ENCODE data around the gene MUS81. TPM values are rescaled to one million over a fixed set of nuclear protein-coding genes. Genes with fewer than 3 reads are reported as not detected.

MUS81 gene
- total and polyA plus RNA-seq, 2 of the 13 experiments (the other 11 are each of a cell fraction or from before 2014, with no cell fraction given): 25.6 to 30.2 TPM

DNA sequence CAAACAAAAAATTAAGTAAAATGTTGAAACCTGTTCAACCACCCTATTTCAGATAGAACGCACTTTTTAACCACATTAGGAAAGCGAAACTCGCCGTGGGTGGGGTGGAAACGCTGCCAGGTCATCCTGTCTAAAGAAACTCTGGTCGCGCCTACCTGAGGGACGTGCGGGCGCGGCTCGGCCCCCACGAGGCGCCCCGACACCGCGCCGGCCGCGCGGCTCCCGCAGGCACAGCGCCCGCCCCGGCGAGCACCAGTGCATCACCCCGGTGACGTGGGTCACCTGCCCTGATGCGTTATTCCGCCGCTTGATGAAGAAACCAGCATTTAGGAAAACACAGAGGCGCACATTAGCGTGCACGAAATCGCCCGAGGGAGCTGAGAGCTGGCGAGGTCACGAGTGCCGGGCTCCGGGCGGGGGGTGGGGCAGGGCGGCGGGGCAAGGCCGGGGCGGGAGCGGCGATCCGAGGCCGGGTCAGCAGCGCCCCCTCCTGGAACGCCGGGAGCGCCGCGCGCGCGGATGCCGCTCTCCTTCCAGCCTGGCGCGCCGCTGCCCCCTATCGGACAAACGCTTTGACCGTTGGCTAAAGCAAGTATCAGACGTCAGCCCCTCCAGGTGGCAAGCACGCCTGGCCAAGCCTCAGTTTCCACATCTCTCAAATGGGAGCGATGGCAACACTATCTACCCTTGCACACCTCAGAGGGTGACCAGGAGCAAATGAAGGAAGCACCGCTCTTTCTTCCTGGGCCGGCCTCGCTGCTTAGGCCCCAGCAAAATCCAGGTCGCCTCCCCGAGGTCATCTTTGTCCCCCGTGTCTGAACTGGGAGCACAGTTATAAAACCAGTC, 42.2 kb upstream of the MUS81 start (continued):
- TF ChIP-seq, protein P1, sequence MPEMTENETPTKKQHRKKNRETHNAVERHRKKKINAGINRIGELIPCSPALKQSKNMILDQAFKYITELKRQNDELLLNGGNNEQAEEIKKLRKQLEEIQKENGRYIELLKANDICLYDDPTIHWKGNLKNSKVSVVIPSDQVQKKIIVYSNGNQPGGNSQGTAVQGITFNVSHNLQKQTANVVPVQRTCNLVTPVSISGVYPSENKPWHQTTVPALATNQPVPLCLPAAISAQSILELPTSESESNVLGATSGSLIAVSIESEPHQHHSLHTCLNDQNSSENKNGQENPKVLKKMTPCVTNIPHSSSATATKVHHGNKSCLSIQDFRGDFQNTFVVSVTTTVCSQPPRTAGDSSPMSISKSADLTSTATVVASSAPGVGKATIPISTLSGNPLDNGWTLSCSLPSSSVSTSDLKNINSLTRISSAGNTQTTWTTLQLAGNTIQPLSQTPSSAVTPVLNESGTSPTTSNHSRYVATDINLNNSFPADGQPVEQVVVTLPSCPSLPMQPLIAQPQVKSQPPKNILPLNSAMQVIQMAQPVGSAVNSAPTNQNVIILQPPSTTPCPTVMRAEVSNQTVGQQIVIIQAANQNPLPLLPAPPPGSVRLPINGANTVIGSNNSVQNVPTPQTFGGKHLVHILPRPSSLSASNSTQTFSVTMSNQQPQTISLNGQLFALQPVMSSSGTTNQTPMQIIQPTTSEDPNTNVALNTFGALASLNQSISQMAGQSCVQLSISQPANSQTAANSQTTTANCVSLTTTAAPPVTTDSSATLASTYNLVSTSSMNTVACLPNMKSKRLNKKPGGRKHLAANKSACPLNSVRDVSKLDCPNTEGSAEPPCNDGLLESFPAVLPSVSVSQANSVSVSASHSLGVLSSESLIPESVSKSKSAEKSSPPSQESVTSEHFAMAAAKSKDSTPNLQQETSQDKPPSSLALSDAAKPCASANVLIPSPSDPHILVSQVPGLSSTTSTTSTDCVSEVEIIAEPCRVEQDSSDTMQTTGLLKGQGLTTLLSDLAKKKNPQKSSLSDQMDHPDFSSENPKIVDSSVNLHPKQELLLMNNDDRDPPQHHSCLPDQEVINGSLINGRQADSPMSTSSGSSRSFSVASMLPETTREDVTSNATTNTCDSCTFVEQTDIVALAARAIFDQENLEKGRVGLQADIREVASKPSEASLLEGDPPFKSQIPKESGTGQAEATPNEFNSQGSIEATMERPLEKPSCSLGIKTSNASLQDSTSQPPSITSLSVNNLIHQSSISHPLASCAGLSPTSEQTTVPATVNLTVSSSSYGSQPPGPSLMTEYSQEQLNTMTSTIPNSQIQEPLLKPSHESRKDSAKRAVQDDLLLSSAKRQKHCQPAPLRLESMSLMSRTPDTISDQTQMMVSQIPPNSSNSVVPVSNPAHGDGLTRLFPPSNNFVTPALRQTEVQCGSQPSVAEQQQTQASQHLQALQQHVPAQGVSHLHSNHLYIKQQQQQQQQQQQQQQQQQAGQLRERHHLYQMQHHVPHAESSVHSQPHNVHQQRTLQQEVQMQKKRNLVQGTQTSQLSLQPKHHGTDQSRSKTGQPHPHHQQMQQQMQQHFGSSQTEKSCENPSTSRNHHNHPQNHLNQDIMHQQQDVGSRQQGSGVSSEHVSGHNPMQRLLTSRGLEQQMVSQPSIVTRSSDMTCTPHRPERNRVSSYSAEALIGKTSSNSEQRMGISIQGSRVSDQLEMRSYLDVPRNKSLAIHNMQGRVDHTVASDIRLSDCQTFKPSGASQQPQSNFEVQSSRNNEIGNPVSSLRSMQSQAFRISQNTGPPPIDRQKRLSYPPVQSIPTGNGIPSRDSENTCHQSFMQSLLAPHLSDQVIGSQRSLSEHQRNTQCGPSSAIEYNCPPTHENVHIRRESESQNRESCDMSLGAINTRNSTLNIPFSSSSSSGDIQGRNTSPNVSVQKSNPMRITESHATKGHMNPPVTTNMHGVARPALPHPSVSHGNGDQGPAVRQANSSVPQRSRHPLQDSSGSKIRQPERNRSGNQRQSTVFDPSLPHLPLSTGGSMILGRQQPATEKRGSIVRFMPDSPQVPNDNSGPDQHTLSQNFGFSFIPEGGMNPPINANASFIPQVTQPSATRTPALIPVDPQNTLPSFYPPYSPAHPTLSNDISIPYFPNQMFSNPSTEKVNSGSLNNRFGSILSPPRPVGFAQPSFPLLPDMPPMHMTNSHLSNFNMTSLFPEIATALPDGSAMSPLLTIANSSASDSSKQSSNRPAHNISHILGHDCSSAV (CRISPR knock-in tag; IDR thresholded peaks at IDR 0.05; ENCODE audit: borderline replicate concordance): no peak
- TF ChIP-seq NFIB (CRISPR knock-in tag; IDR thresholded peaks at IDR 0.05; ENCODE audit: borderline replicate concordance) (no peak), LCORL (IDR thresholded peaks at IDR 0.05) (no peak), LCORL (CRISPR knock-in tag; IDR thresholded peaks at IDR 0.05) (peak; percentile 67; the same call in 1 of the 2 replicates), HMGA1 (CRISPR knock-in tag; conservative IDR thresholded peaks at IDR 0.05) (no peak), ARHGAP35 (CRISPR knock-in tag; IDR thresholded peaks at IDR 0.05; ENCODE audit: borderline replicate concordance) (no peak), ZNF530 (CRISPR knock-in tag; IDR thresholded peaks at IDR 0.05; ENCODE audit: low read depth) (no peak), FOXC1 (CRISPR knock-in tag; IDR thresholded peaks at IDR 0.05; ENCODE audit: borderline replicate concordance) (no peak), ZNF891 (CRISPR knock-in tag; IDR thresholded peaks at IDR 0.05) (no peak), GZF1 (CRISPR knock-in tag; IDR thresholded peaks at IDR 0.05) (no peak), MZF1 (CRISPR knock-in tag; IDR thresholded peaks at IDR 0.05; ENCODE audit: borderline replicate concordance) (no peak), AGO1 (IDR thresholded peaks at IDR 0.05; ENCODE audit: low read depth, low read length, poor library complexity, severe bottlenecking) (no peak), RAD51 (IDR thresholded peaks at IDR 0.05; ENCODE audit: borderline replicate concordance) (no peak)
- TF ChIP-seq, protein P2, sequence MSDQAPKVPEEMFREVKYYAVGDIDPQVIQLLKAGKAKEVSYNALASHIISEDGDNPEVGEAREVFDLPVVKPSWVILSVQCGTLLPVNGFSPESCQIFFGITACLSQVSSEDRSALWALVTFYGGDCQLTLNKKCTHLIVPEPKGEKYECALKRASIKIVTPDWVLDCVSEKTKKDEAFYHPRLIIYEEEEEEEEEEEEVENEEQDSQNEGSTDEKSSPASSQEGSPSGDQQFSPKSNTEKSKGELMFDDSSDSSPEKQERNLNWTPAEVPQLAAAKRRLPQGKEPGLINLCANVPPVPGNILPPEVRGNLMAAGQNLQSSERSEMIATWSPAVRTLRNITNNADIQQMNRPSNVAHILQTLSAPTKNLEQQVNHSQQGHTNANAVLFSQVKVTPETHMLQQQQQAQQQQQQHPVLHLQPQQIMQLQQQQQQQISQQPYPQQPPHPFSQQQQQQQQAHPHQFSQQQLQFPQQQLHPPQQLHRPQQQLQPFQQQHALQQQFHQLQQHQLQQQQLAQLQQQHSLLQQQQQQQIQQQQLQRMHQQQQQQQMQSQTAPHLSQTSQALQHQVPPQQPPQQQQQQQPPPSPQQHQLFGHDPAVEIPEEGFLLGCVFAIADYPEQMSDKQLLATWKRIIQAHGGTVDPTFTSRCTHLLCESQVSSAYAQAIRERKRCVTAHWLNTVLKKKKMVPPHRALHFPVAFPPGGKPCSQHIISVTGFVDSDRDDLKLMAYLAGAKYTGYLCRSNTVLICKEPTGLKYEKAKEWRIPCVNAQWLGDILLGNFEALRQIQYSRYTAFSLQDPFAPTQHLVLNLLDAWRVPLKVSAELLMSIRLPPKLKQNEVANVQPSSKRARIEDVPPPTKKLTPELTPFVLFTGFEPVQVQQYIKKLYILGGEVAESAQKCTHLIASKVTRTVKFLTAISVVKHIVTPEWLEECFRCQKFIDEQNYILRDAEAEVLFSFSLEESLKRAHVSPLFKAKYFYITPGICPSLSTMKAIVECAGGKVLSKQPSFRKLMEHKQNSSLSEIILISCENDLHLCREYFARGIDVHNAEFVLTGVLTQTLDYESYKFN (CRISPR knock-in tag; conservative IDR thresholded peaks at IDR 0.05): no peak
- TF ChIP-seq, protein P3, sequence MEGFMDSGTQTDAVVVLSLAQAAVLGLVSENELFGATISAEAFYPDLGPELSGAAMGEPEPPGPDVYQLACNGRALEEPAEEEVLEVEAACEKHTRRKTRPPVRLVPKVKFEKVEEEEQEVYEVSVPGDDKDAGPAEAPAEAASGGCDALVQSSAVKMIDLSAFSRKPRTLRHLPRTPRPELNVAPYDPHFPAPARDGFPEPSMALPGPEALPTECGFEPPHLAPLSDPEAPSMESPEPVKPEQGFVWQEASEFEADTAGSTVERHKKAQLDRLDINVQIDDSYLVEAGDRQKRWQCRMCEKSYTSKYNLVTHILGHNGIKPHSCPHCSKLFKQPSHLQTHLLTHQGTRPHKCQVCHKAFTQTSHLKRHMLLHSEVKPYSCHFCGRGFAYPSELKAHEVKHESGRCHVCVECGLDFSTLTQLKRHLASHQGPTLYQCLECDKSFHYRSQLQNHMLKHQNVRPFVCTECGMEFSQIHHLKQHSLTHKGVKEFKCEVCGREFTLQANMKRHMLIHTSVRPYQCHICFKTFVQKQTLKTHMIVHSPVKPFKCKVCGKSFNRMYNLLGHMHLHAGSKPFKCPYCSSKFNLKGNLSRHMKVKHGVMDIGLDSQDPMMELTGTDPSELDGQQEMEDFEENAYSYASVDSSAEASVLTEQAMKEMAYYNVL (CRISPR knock-in tag; IDR thresholded peaks at IDR 0.05; ENCODE audit: borderline replicate concordance): peak; percentile 42; the same call in 1 of the 2 replicates

Measured in HepG2 (cell line).